ENCODE results near the gene PSMG3. TPM values are rescaled to one million over a fixed set of nuclear protein-coding genes. Genes with fewer than 3 reads are reported as not detected.

PSMG3 gene
- total RNA-seq, 4 donors from 2014 or later = 26.8 to 33.2 (median 29.3) TPM

DNA sequence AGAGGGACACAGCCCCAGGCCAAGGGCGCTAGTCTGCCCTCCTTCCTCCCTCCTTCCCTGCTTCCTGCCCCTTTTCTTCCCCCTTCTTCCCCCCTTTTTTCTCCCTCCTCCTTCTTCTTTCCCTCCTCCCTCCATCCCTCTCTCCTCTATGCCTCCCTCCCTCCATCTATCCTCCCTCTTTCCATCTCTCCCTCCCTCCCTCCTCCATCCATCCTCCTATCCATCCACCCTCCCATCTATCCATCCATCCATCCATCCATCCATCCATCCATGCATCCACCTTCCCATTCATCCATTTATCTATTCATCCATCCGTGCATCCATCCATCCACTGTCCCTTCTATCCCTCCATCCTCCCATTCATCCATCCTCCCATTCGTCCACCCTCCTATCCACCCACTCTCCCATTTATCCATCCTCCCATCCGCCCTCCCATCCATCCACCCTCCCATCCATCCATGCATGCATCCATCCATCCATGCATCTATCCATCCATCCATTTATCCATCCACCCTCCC lies 24.1 kb upstream of the PSMG3 start:
- 87% methylated on average over 4 of the region's 4 CpGs for WGBS

DNA sequence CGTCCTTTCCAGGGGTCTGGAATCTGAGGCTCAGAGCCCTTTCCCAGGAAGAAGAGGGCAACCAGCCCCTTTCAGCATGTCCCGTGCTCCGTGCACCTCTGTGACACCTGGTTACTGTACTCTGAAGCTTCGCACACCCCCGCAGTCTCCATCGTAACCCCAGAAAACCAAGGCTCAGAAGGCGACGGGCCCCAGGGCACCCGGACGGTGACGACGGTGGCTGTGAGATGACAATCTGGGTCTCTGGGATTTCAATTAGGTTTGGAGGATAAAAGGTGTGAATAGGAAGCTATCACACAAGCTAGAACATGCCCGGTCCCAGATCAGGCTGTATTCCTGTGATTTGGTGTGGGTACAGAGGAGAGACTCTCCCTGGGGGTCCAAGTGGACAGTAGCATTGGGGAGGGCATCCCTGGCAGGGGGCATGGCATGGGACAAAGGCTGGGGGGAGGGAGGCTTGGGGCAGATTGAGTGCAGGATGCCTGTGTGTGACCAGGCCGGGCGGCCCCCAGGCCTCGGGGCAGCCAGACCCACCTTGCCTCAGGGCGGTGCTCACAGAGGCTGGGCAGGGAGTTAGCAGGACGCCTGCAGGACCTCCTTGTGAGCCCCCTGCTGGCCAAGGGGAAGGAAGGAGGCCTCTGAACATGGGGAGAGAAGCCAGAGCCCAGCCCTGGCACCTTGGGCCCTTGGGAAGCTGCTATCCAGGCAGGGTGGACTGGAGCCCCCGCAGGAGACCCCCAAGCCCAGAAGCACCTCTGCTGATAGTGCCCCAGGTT lies 23.4 kb upstream of the PSMG3 start:
- peaks cover 0 to 95% (median 12%) of the 10 kb centered on the region in 4 donors for H3K27me3 ChIP-seq
- peaks cover 0 to 8% (median 5%) of the 10 kb centered on the region in 4 donors for H3K4me1 ChIP-seq
- TF ChIP-seq, protein P1, sequence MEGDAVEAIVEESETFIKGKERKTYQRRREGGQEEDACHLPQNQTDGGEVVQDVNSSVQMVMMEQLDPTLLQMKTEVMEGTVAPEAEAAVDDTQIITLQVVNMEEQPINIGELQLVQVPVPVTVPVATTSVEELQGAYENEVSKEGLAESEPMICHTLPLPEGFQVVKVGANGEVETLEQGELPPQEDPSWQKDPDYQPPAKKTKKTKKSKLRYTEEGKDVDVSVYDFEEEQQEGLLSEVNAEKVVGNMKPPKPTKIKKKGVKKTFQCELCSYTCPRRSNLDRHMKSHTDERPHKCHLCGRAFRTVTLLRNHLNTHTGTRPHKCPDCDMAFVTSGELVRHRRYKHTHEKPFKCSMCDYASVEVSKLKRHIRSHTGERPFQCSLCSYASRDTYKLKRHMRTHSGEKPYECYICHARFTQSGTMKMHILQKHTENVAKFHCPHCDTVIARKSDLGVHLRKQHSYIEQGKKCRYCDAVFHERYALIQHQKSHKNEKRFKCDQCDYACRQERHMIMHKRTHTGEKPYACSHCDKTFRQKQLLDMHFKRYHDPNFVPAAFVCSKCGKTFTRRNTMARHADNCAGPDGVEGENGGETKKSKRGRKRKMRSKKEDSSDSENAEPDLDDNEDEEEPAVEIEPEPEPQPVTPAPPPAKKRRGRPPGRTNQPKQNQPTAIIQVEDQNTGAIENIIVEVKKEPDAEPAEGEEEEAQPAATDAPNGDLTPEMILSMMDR (IDR thresholded peaks at IDR 0.05) = peak in 1 of 3 experiments; percentile 13
- TF ChIP-seq POLR2A (IDR thresholded peaks at IDR 0.05; ENCODE audit: low read depth) = no peak

More for the DNA sequence above, 24.1 kb upstream of the PSMG3 start:
- Histone ChIP-seq H3K4me1 (peaks cover 0 to 8% (median 5%) of the 10 kb centered on the region in 4 donors), H3K27ac (replicated peaks in 1 of 4) (no peak overlapping the region), H3K27me3 (peaks cover 0 to 94% (median 8%) of the 10 kb centered on the region in 4 donors), H3K36me3 (no peaks in the 10 kb centered on the region), H3K9me3 (peaks cover 0 to 9% (median 6%) of the 10 kb centered on the region in 4 donors), H3K4me3 (no peak overlapping the region)
- TF ChIP-seq POLR2AphosphoS5 (IDR thresholded peaks at IDR 0.05) (no peak), EP300 (IDR thresholded peaks at IDR 0.05) (no peak), POLR2A (IDR thresholded peaks at IDR 0.05; ENCODE audit: low read depth) (no peak)
- TF ChIP-seq, protein P1 (IDR thresholded peaks at IDR 0.05) = no peak
- DNase-seq (ENCODE audit: extremely low spot score) = no peak
- intact Hi-C loops (cut with DNase I) = no loop called here

DNA sequence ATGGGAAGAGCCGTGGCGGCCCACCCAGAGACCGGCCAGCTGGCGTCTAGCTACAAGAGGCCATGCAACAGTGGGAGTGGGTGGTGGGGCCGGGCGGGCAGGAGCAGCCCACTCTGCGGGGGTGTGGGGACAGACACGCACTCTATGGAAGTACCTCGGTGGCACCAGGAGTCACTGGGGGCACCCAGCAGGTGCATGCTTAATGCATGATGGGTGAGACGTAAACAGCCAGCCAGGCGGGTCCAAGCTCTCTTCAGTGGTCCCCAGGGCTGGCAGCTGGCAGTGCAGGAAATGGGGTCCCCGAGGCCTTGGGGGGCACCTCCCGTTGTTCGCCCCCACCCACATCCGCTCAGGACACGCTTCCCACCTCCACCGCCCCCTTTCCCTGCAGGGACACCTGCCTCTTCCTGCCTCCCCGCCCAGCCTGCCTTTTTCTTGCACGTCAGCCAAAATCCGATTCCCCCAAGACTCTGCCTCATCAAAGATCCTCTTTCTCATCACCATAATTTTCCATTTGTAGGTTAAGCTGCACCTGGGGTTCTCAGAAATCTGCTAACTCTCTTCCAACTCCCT lies 22.6 kb upstream of the PSMG3 start:
- Histone ChIP-seq H3K4me1 (peaks cover 0 to 9% (median 5%) of the 10 kb centered on the region in 4 donors), H3K36me3 (no peaks in the 10 kb centered on the region), H3K27me3 (peaks cover 0 to 95% (median 13%) of the 10 kb centered on the region in 4 donors), H3K9me3 (peaks cover 0 to 13% (median 10%) of the 10 kb centered on the region in 4 donors), H3K27ac (replicated peaks in 1 of 4) (no peak overlapping the region), H3K4me3 (no peak overlapping the region)
- no peak for DNase-seq (ENCODE audit: extremely low spot score)
- 53% methylated on average over 10 of the region's 20 CpGs for WGBS
- no peak for TF ChIP-seq POLR2A (IDR thresholded peaks at IDR 0.05; ENCODE audit: low read depth)
- TF ChIP-seq POLR2AphosphoS5 (IDR thresholded peaks at IDR 0.05) = no peak
- TF ChIP-seq EP300 (IDR thresholded peaks at IDR 0.05) = no peak
- TF ChIP-seq, protein P1 (IDR thresholded peaks at IDR 0.05) = no peak
- intact Hi-C loops (cut with DNase I) = no loop called here

More for the DNA sequence above, 23.4 kb upstream of the PSMG3 start:
- H3K4me3 ChIP-seq = no peak overlapping the region
- 81% methylated on average over 14 of the region's 19 CpGs for WGBS
- no peak for DNase-seq (ENCODE audit: extremely low spot score)
- no peaks in the 10 kb centered on the region for H3K36me3 ChIP-seq
- H3K27ac ChIP-seq (replicated peaks in 1 of 4) = no peak overlapping the region
- intact Hi-C loops (cut with DNase I) = no loop called here
- H3K9me3 ChIP-seq = peaks cover 0 to 13% (median 10%) of the 10 kb centered on the region in 4 donors

DNA sequence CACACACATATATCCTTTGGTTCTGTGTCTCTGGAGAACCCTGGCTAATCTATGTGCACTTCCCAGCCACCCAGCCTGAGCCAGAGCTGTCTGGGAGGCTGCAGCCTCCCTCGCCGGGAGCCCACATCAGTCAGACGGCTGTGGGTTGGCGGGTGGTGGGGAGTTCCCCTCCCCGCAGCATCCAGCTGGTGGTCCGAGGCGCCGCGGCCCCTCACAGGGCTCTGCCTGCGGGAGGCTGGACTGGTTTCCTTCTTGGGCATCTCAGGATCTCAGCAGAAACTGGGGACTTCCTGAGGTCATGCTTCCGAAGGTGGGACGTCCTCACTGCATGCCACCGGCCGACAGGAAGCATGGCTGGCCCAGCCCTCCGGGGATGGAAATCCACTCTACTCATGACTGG lies 22.0 kb upstream of the PSMG3 start:
- H3K27me3 ChIP-seq = peaks cover 0 to 95% (median 13%) of the 10 kb centered on the region in 4 donors
- DNase-seq (ENCODE audit: extremely low spot score) = no peak
- intact Hi-C loops (cut with DNase I) = no loop called here
- 20% methylated on average over 1 of the region's 15 CpGs for WGBS
- no peak overlapping the region for H3K4me3 ChIP-seq
- no peaks in the 10 kb centered on the region for H3K36me3 ChIP-seq
- TF ChIP-seq EP300 (IDR thresholded peaks at IDR 0.05) (no peak), POLR2A (IDR thresholded peaks at IDR 0.05; ENCODE audit: low read depth) (no peak), POLR2AphosphoS5 (IDR thresholded peaks at IDR 0.05) (no peak)
- TF ChIP-seq, protein P1 (IDR thresholded peaks at IDR 0.05) = no peak
- peaks cover 0 to 14% (median 10%) of the 10 kb centered on the region in 4 donors for H3K4me1 ChIP-seq
- H3K27ac ChIP-seq (replicated peaks in 1 of 4) = no peak overlapping the region
- H3K9me3 ChIP-seq = peaks cover 0 to 13% (median 10%) of the 10 kb centered on the region in 4 donors

All from esophagus muscularis mucosa (tissue), 4 donors.